ENCODE results near the gene CHAF1A.

CHAF1A gene

GRCh38 chr19:4449639-4450028 lies 47.2 kb downstream of the CHAF1A start:
- TF ChIP-seq TAF1 (IDR thresholded peaks at IDR 0.05; ENCODE audit: borderline replicate concordance, insufficient read depth, low read length): no peak
- no peak for TF ChIP-seq FOXP2 (optimal IDR thresholded peaks at IDR 0.05; ENCODE audit: borderline replicate concordance, extremely low read depth, extremely low read length, insufficient read depth)
- no peak for TF ChIP-seq POLR2AphosphoS5 (IDR thresholded peaks at IDR 0.05; ENCODE audit: low read depth, low read length)
- TF ChIP-seq SIN3A (IDR thresholded peaks at IDR 0.05; ENCODE audit: borderline replicate concordance, insufficient read depth, low read length): no peak
- TF ChIP-seq, protein P1, sequence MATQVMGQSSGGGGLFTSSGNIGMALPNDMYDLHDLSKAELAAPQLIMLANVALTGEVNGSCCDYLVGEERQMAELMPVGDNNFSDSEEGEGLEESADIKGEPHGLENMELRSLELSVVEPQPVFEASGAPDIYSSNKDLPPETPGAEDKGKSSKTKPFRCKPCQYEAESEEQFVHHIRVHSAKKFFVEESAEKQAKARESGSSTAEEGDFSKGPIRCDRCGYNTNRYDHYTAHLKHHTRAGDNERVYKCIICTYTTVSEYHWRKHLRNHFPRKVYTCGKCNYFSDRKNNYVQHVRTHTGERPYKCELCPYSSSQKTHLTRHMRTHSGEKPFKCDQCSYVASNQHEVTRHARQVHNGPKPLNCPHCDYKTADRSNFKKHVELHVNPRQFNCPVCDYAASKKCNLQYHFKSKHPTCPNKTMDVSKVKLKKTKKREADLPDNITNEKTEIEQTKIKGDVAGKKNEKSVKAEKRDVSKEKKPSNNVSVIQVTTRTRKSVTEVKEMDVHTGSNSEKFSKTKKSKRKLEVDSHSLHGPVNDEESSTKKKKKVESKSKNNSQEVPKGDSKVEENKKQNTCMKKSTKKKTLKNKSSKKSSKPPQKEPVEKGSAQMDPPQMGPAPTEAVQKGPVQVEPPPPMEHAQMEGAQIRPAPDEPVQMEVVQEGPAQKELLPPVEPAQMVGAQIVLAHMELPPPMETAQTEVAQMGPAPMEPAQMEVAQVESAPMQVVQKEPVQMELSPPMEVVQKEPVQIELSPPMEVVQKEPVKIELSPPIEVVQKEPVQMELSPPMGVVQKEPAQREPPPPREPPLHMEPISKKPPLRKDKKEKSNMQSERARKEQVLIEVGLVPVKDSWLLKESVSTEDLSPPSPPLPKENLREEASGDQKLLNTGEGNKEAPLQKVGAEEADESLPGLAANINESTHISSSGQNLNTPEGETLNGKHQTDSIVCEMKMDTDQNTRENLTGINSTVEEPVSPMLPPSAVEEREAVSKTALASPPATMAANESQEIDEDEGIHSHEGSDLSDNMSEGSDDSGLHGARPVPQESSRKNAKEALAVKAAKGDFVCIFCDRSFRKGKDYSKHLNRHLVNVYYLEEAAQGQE (IDR thresholded peaks at IDR 0.05; ENCODE audit: insufficient read depth in 1 of 2, low read depth in 2 of 2, low read length in 2 of 2): no peak

DNA sequence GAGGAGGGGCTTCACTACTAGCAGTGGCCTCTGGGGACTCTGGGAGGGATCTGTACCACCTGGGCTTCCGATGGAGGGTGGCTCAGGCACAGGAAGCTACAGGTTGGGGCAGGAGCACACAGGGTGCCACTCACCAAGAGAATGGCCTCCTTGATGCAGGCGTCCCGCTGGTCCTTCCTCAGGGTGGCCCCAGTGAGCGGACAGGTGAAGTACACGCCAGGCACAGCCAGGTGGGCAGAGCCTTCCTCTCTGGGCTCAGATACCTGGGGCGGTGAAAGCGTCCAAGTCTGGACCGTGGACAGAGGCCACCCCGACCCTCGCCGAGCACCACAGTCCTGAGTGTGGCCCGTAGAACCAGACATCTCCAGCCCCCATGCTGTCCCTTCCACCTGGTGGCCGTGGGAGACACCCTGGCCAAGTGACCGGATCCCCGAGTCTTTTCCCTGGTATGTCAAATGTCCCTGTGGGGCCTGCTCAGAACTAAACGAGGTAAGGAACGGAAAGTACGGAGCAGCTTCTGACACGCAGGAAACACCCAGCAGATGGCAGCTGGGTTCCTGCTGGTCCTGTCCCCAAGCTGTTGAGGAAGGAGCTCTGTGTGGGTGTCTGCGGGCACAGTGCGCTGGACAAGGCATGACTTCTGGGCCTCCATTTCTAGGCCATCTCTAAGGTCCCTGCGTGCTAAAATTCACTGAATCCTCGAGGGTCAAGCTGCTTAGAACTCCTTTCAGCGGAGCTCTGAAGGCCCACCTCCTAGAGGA lies 50.0 kb downstream of the CHAF1A start:
- no peak for TF ChIP-seq POLR2AphosphoS5 (IDR thresholded peaks at IDR 0.05; ENCODE audit: low read depth, low read length)
- TF ChIP-seq FOXP2 (optimal IDR thresholded peaks at IDR 0.05; ENCODE audit: borderline replicate concordance, extremely low read depth, extremely low read length, insufficient read depth): no peak
- TF ChIP-seq TAF1 (IDR thresholded peaks at IDR 0.05; ENCODE audit: borderline replicate concordance, insufficient read depth, low read length): no peak
- no peak for TF ChIP-seq SIN3A (IDR thresholded peaks at IDR 0.05; ENCODE audit: borderline replicate concordance, insufficient read depth, low read length)
- TF ChIP-seq, protein P1 (IDR thresholded peaks at IDR 0.05; ENCODE audit: insufficient read depth in 1 of 2, low read depth in 2 of 2, low read length in 2 of 2): no peak

DNA sequence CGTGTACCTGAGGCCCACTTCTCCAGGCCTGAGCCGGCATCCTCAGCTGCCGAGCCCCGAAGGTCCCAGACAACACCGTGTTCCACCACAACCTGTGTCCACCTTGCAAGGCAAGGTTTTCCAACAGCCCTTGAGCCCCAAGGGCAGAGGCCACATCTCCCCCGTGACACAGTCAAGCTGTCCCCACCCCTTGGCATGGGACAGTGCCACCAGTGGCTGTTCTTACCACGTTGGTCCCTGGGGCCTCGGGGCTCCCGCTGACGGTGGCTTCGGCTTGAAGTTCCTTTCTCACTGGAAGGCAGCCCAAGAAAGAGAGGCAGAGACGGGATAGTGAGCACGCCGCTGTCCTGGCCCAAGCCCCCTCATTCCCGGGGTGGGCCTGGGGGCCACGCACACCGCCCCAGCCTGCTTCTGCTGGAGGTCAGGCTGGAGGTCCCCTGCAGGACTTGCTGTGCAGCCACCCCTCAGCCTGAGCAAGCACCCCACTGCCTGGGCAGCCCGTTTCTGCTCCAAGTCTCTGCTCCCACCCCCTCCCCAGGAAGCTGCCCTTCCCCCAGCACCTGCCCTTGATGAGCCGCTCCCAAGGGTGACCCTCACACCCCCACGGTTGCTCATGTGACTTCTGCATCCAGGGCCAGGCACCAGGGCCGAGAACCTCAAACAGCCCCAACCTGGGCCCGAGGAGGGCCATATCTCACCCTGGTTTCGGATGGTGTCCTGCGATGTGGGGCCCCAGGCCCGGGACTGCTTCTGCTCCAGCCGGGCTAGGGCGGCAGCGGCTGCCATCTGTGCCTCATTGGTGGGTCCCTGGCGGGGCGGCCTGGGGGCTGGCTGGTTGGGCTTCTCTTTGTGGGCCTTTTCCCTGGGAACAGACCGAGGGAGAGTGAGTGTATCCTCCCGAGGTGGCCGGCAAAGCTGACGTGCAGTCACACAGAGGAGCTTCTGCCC lies 51.1 kb downstream of the CHAF1A start:
- no peak for TF ChIP-seq SIN3A (IDR thresholded peaks at IDR 0.05; ENCODE audit: borderline replicate concordance, insufficient read depth, low read length)
- no peak for TF ChIP-seq FOXP2 (optimal IDR thresholded peaks at IDR 0.05; ENCODE audit: borderline replicate concordance, extremely low read depth, extremely low read length, insufficient read depth)
- TF ChIP-seq TAF1 (IDR thresholded peaks at IDR 0.05; ENCODE audit: borderline replicate concordance, insufficient read depth, low read length): no peak
- TF ChIP-seq POLR2AphosphoS5 (IDR thresholded peaks at IDR 0.05; ENCODE audit: low read depth, low read length): no peak
- TF ChIP-seq, protein P1 (IDR thresholded peaks at IDR 0.05; ENCODE audit: insufficient read depth in 1 of 2, low read depth in 2 of 2, low read length in 2 of 2): no peak

GRCh38 chr19:4454747-4455718 lies 52.6 kb downstream of the CHAF1A start:
- TF ChIP-seq POLR2AphosphoS5 (IDR thresholded peaks at IDR 0.05; ENCODE audit: low read depth, low read length) (no peak), TAF1 (IDR thresholded peaks at IDR 0.05; ENCODE audit: borderline replicate concordance, insufficient read depth, low read length) (no peak), SIN3A (IDR thresholded peaks at IDR 0.05; ENCODE audit: borderline replicate concordance, insufficient read depth, low read length) (no peak), FOXP2 (optimal IDR thresholded peaks at IDR 0.05; ENCODE audit: borderline replicate concordance, extremely low read depth, extremely low read length, insufficient read depth) (no peak)
- TF ChIP-seq, protein P1 (IDR thresholded peaks at IDR 0.05; ENCODE audit: insufficient read depth in 1 of 2, low read depth in 2 of 2, low read length in 2 of 2): no peak

All from PFSK-1 (cell line).